GM19193 (cell line): Measurements from ENCODE around the gene ADORA2A.

Experiments
- POLR2A ChIP-seq: IDR thresholded peaks from 4 replicates; pipeline ENCODE4 v1.6.1; 2011; ENCODE audit not compliant: insufficient read depth, insufficient read length; ENCODE audit errors: extremely low read depth

Gene ADORA2A

DNA sequence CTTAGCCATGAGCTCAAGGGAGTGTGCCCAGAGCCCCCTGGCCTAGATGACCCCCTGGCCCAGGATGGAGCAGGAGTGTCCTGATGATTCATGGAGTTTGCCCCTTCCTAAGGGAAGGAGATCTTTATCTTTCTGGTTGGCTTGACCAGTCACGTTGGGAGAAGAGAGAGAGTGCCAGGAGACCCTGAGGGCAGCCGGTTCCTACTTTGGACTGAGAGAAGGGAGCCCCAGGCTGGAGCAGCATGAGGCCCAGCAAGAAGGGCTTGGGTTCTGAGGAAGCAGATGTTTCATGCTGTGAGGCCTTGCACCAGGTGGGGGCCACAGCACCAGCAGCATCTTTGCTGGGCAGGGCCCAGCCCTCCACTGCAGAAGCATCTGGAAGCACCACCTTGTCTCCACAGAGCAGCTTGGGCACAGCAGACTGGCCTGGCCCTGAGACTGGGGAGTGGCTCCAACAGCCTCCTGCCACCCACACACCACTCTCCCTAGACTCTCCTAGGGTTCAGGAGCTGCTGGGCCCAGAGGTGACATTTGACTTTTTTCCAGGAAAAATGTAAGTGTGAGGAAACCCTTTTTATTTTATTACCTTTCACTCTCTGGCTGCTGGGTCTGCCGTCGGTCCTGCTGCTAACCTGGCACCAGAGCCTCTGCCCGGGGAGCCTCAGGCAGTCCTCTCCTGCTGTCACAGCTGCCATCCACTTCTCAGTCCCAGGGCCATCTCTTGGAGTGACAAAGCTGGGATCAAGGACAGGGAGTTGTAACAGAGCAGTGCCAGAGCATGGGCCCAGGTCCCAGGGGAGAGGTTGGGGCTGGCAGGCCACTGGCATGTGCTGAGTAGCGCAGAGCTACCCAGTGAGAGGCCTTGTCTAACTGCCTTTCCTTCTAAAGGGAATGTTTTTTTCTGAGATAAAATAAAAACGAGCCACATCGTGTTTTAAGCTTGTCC is 14.3 kb downstream of the ADORA2A start:
- TF ChIP-seq POLR2A, result no peak

GRCh38 chr22:24442352-24442744 is 14.9 kb downstream of the ADORA2A start:
- TF ChIP-seq POLR2A, result no peak

DNA sequence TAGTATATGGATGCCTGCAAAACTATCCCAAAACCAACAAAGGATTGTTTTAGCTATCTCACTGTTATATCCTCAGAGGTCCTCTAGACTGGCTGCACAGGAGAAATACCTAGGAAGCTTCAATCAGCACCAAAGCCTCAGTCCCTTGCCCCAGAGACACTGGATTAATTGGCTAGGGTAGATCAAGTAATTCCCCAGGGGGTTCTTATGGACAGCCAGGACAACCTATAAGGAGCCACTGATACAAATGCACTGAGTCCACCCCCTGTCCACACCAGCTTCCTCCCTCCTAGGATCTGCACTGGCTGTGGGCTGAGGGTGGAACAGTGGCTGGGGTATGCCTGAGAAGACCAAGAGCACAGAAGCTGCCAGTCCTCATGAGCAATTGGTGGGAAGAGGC is 16.3 kb downstream of the ADORA2A start:
- no peak for TF ChIP-seq POLR2A

DNA sequence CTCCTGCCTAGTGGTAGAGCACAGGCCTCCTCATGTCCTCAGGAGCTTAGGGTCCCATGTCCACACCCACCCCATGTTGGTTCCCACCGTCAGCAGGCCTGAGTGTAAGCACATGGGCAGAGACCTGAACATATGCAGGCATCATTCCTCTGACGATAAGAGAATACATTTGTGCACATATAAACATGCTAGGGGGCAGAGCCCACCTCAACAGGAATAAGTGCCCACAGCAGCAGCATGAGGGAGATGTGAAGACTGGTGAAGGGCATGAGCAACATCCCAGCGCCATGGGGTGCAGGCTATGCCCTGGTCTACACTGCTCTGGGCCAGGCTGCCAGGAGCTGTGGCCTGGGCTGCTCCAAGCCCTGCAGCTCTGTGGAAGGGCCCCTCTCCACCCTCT is 16.9 kb downstream of the ADORA2A start:
- TF ChIP-seq POLR2A, result no peak

DNA sequence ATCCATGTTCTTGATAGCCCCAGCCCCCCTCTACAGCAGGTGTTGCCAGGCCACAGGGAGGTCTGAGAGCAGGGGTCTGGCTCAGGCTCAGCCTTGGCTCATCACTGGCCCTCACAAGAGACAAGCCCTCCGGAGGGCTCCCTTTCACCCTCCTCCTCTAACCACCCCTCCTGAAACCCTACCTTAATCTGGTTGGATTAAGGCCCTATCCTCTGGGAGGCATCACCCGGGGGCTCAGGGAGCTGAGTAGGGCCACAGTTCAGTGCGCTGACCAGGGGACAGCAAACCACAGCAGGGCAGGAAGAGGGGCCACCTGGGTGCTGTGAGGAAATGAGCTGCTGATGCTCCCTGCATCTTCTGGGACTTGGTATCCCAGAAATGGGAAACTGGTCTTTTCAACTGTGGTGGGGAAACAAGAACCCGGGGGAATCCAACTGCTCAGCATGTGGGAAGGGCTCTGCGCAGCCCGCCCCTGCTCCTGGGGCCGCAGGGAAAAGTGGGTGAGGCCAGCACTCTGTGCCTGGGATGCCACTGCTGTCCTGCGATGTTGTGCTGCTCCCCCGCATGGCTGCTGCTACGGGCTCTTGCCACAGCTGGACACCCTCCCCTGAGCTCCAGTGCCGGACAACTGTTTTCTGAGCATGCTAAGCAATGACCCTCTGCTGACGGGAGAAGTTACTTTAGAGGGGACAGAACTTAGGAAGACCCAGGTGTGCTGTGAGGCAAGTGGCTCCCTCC is 17.5 kb downstream of the ADORA2A start:
- TF ChIP-seq POLR2A, result no peak

DNA sequence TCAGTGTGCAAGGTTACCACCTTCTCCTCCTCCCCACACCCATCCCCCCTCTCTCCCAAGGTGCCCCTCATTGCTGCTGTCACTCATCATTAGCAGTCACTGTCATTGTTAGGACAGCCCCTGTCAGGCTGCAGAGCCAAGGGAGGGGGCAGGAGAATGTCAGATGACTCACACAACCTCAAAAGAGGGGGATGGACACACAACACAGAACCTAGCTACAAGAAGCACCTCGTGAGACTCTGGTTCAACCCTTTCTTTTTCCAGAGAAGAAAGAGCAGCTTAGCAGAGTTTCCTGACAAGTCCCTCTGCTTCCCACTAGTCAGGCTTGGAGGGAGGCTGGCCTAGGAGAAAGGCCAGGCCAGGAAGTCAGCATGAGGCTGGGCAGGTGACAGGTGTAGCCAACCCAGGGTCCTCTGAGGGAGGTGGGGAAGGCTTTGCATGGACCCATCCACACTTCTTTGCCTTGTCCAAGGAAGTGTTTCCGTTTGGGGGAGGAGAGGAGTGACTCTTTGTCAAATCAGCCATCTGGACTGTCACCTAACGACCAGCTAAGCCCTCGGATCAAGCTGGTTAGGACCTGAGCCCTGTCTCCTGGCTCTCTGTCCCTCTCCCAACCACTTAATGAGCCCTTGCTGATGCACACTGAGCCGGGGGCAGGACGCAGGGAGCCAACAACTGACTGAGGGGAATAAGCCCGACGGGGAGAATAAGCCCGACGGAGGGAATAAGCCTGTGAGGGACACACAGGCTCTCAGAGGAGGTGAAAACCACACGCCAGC is 18.3 kb downstream of the ADORA2A start:
- no peak for TF ChIP-seq POLR2A

- no peak for TF ChIP-seq POLR2A
Measured at GRCh38 chr22:24446260-24446611, 18.8 kb downstream of the ADORA2A start.

DNA sequence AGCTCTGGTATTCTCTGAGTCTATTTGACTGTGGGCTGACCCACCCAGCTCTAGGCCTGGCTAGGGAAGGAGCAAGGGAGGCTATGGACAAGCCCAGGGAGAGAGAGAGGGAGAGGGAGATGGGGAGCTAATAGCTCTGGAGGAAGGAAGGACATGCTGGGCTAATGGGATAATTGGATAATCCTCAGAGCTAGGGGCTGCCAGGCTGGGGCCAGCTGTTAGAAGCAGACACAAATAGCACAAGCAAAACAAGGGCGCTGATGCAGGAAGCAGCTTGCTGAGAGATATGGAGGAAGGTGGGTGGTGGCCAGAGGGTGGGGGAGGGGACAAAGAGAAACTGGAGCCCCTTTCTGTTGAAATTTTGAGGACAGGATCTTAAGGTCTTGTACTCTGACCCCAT is 23.2 kb downstream of the ADORA2A start:
- TF ChIP-seq POLR2A, result no peak

- no peak for TF ChIP-seq POLR2A
Measured at GRCh38 chr22:24451162-24451561, 23.8 kb downstream of the ADORA2A start.

DNA sequence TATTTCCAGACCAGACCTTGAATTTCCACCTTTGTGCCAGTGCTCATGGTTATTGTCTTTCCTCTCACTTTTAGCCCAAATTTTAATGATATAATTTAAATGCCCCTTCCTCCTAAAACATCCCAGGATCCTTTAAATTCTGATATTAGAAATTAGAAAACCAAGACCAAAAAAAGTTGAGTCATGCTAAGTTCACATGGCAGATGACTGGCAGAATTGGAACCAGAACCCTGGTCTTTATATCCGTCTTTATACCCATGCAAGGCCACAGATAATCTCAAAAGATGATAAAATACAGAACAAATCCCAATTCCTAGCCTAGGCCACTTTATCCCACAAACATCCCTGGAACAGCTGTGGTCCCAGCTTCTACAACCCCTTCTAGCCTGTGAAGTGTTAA is 26.5 kb downstream of the ADORA2A start:
- TF ChIP-seq POLR2A, result no peak

- no peak for TF ChIP-seq POLR2A
Measured at GRCh38 chr22:24455039-24455438, 27.6 kb downstream of the ADORA2A start.

GRCh38 chr22:24455751-24456426 is 28.5 kb downstream of the ADORA2A start:
- no peak for TF ChIP-seq POLR2A

DNA sequence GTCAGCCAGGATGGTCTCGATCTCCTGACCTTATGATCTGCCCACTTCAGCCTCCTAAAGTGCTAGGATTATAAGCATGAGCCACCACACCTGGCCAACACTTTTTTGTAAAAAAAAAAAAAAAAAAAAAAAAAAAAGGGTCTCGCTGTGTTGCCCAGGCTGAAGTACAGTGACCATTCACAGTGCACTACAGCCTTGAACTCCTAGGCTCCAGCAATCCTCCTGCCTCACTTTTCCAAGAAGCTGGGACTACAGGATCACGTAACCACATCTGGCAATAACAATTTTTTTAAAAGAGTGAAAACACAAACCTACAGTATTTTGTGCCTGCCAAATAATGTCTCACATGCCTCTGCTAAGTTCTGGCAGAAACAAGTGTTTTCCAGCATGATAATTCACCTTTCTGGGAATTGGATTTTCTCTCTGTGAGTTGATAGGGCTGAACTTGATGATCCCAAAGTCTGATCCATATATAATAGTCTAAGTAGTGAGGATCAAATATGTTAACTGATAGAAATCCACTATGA is 30.6 kb downstream of the ADORA2A start:
- no peak for TF ChIP-seq POLR2A

DNA sequence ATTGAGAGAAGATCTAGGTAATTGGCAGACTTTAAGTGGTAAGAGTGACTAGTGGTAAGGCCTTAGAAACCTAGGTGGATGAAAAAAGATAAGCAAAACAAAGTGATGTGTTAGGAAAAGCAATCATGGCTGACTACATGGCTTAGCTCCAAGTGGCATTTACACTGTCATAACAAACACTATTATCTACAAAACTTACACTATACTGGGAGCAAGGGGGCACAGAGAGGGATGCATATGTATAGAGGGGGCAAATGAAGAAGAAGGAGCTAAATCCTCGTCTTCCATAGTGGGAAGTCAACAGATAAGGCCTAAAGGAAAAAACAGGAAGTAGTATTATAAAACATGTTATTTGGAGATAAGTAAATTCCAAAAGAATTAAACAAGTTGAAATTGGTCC is 32.5 kb downstream of the ADORA2A start:
- no peak for TF ChIP-seq POLR2A
